GM18526 (cell line): Measurements from ENCODE around the gene BAMBI.

ENCODE experiments used
- POLR2A ChIP-seq: IDR thresholded peaks from 3 replicates; pipeline ENCODE4 v1.6.1; 2011; ENCODE audit not compliant: insufficient read length; ENCODE audit errors: extremely low read depth

BAMBI gene

GRCh38 chr10:28666751-28667467 lies 10.4 kb upstream of the BAMBI start:
- no peak for TF ChIP-seq POLR2A

DNA sequence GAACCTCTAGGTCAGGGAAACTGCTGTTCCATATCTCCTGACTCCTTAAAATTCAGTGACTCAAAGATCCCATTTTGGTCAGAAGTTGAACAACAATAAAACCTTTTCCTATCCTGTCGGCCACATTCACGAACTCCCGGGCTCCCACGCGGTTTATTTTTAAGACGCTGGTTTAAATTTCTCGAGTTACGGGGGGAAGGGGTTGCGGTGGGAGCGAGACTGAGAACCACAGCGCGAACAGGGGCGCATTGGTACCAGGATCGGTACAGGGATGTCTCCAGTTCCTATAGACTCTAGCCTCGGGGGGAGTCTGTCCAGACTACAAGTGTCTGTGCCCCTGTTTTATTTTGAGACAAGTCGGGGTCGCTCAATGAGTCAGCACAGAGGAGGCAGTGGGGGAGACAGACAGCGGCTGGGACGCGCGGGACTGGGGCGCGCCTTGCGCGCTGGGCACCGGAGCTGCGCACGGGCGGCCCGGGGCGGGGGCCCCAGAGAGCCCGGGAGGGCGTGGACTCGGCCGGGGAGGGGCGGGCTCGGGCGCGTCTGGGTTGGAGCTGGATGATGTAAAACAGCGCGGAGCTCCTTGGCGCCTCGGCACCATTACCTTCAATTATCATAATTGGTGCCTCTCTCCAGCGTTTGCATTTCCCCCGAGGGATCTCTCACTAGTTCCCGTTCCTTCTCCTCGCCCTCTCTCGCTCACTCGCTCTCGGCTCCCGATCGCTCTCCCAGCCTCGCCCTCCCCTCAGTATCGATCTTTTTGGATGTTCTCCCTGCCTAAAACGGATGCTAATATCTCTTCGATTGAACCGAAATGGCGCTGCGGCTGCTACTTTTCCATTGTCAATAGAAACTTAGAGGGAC lies 8.7 kb upstream of the BAMBI start:
- no peak for TF ChIP-seq POLR2A

GRCh38 chr10:28669227-28670173 lies 7.8 kb upstream of the BAMBI start:
- no peak for TF ChIP-seq POLR2A

- TF ChIP-seq POLR2A, result no peak
These were observed 2.5 kb upstream of the BAMBI start for GRCh38 chr10:28674782-28675181.

- TF ChIP-seq POLR2A, result no peak
These were observed 874 bp upstream of the BAMBI start for GRCh38 chr10:28676326-28676967.

- TF ChIP-seq POLR2A, result no peak
These were observed 766 bp downstream of the BAMBI start for GRCh38 chr10:28677888-28678686.

- TF ChIP-seq POLR2A, result no peak
These were observed 1.6 kb downstream of the BAMBI start for GRCh38 chr10:28678687-28679457.

- no peak for TF ChIP-seq POLR2A
These were observed 2.4 kb downstream of the BAMBI start for GRCh38 chr10:28679581-28680357.

GRCh38 chr10:28680358-28680752 lies 3.0 kb downstream of the BAMBI start:
- TF ChIP-seq POLR2A, result no peak

DNA sequence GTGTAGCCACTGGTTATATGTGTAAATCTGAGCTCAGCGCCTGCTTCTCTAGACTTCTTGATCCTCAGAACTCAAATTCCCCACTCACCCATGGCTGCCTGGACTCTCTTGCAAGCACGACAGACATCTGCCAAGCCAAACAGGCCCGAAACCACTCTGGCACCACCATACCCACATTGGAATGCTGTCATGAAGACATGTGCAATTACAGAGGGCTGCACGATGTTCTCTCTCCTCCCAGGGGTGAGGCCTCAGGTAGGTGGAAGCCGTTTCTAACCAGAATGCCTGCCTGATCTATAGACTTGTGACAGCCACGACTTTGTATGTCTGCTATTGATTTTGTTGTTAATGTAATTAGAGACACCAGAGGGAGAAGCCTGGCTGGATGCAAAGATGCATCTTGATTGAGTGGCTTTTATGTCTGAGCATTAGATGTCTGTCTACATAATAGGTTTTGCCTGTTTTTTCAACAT lies 4.0 kb downstream of the BAMBI start:
- TF ChIP-seq POLR2A, result no peak

- TF ChIP-seq POLR2A, result no peak
These were observed 4.8 kb downstream of the BAMBI start for GRCh38 chr10:28681928-28682750.

GRCh38 chr10:28684157-28684985 lies 7.0 kb downstream of the BAMBI start:
- TF ChIP-seq POLR2A, result no peak
